ENCODE results near the gene SIRPB1.

Gene SIRPB1

GRCh38 chr20:1619861-1620444 lies at the start of gene SIRPB1:
Gene SIRPB1, minus strand, starts transcription at chr20:1620009. Its CDS starts 65 bp downstream, at chr20:1619944.
- Histone ChIP-seq H3K9me3 (ENCODE audit: insufficient read depth, low read depth, low read length) (peaks cover 6% of the 10 kb centered on the region), H3K9ac (ENCODE audit: low read depth, low read length) (no peak within 1 kb of the TSS), H3K27ac (ENCODE audit: low read length) (no peak within 1 kb of the TSS), H3K27me3 (ENCODE audit: insufficient read depth, low read length) (no peaks in the 10 kb centered on the region), H3K36me3 (ENCODE audit: insufficient read depth, low read depth, low read length) (no peaks in the 10 kb centered on the region), H3K4me1 (ENCODE audit: insufficient read depth, low read length) (no peaks in the 10 kb centered on the region; the same call in 1 of the 2 replicates), H3K4me3 (ENCODE audit: low read length) (no peak within 1 kb of the TSS)

- Histone ChIP-seq H3K4me1 (ENCODE audit: insufficient read depth, low read length) (no peaks in the 10 kb centered on the region), H3K9ac (ENCODE audit: low read depth, low read length) (no peak overlapping the region), H3K27ac (ENCODE audit: low read length) (no peak overlapping the region), H3K36me3 (ENCODE audit: insufficient read depth, low read depth, low read length) (no peaks in the 10 kb centered on the region), H3K27me3 (ENCODE audit: insufficient read depth, low read length) (no peaks in the 10 kb centered on the region; the same call in 1 of the 2 replicates), H3K9me3 (ENCODE audit: insufficient read depth, low read depth, low read length) (no peaks in the 10 kb centered on the region), H3K4me3 (ENCODE audit: low read length) (no peak overlapping the region)
Measured at GRCh38 chr20:1669304-1669703, 49.5 kb upstream of the SIRPB1 start.

- no peaks in the 10 kb centered on the region for H3K9me3 ChIP-seq (ENCODE audit: insufficient read depth, low read depth, low read length)
- no peak overlapping the region for H3K9ac ChIP-seq (ENCODE audit: low read depth, low read length)
- no peak overlapping the region for H3K27ac ChIP-seq (ENCODE audit: low read length)
- no peak overlapping the region for H3K4me3 ChIP-seq (ENCODE audit: low read length)
- H3K27me3 ChIP-seq (ENCODE audit: insufficient read depth, low read length): no peaks in the 10 kb centered on the region
- no peaks in the 10 kb centered on the region for H3K36me3 ChIP-seq (ENCODE audit: insufficient read depth, low read depth, low read length)
- no peaks in the 10 kb centered on the region for H3K4me1 ChIP-seq (ENCODE audit: insufficient read depth, low read length)
Measured at GRCh38 chr20:1667502-1668085, 47.8 kb upstream of the SIRPB1 start.

- H3K9ac ChIP-seq (ENCODE audit: low read depth, low read length): no peak overlapping the region
- no peaks in the 10 kb centered on the region for H3K4me1 ChIP-seq (ENCODE audit: insufficient read depth, low read length)
- no peak overlapping the region for H3K4me3 ChIP-seq (ENCODE audit: low read length)
- H3K27ac ChIP-seq (ENCODE audit: low read length): no peak overlapping the region
- H3K9me3 ChIP-seq (ENCODE audit: insufficient read depth, low read depth, low read length): no peaks in the 10 kb centered on the region
- H3K36me3 ChIP-seq (ENCODE audit: insufficient read depth, low read depth, low read length): no peaks in the 10 kb centered on the region
- H3K27me3 ChIP-seq (ENCODE audit: insufficient read depth, low read length): no peaks in the 10 kb centered on the region
Measured at GRCh38 chr20:1666802-1667201, 47.0 kb upstream of the SIRPB1 start.

- no peak overlapping the region for H3K9ac ChIP-seq (ENCODE audit: low read depth, low read length)
- H3K4me1 ChIP-seq (ENCODE audit: insufficient read depth, low read length): no peaks in the 10 kb centered on the region
- H3K4me3 ChIP-seq (ENCODE audit: low read length): no peak overlapping the region
- H3K9me3 ChIP-seq (ENCODE audit: insufficient read depth, low read depth, low read length): no peaks in the 10 kb centered on the region
- no peaks in the 10 kb centered on the region for H3K27me3 ChIP-seq (ENCODE audit: insufficient read depth, low read length)
- no peak overlapping the region for H3K27ac ChIP-seq (ENCODE audit: low read length)
- no peaks in the 10 kb centered on the region for H3K36me3 ChIP-seq (ENCODE audit: insufficient read depth, low read depth, low read length)
Measured at GRCh38 chr20:1665345-1665744, 45.5 kb upstream of the SIRPB1 start.

- H3K9ac ChIP-seq (ENCODE audit: low read depth, low read length): no peak overlapping the region
- no peaks in the 10 kb centered on the region for H3K4me1 ChIP-seq (ENCODE audit: insufficient read depth, low read length)
- H3K9me3 ChIP-seq (ENCODE audit: insufficient read depth, low read depth, low read length): no peaks in the 10 kb centered on the region
- no peaks in the 10 kb centered on the region for H3K36me3 ChIP-seq (ENCODE audit: insufficient read depth, low read depth, low read length)
- no peaks in the 10 kb centered on the region for H3K27me3 ChIP-seq (ENCODE audit: insufficient read depth, low read length)
- no peak overlapping the region for H3K4me3 ChIP-seq (ENCODE audit: low read length)
- no peak overlapping the region for H3K27ac ChIP-seq (ENCODE audit: low read length)
Measured at GRCh38 chr20:1664911-1665310, 45.1 kb upstream of the SIRPB1 start.

GRCh38 chr20:1663917-1664316 lies 44.1 kb upstream of the SIRPB1 start:
- no peaks in the 10 kb centered on the region for H3K27me3 ChIP-seq (ENCODE audit: insufficient read depth, low read length)
- H3K4me3 ChIP-seq (ENCODE audit: low read length): no peak overlapping the region
- H3K36me3 ChIP-seq (ENCODE audit: insufficient read depth, low read depth, low read length): no peaks in the 10 kb centered on the region
- no peak overlapping the region for H3K27ac ChIP-seq (ENCODE audit: low read length)
- no peaks in the 10 kb centered on the region for H3K9me3 ChIP-seq (ENCODE audit: insufficient read depth, low read depth, low read length)
- H3K9ac ChIP-seq (ENCODE audit: low read depth, low read length): no peak overlapping the region
- no peaks in the 10 kb centered on the region for H3K4me1 ChIP-seq (ENCODE audit: insufficient read depth, low read length)

- Histone ChIP-seq H3K36me3 (ENCODE audit: insufficient read depth, low read depth, low read length) (no peaks in the 10 kb centered on the region), H3K4me1 (ENCODE audit: insufficient read depth, low read length) (no peaks in the 10 kb centered on the region), H3K27me3 (ENCODE audit: insufficient read depth, low read length) (no peaks in the 10 kb centered on the region), H3K4me3 (ENCODE audit: low read length) (no peak overlapping the region), H3K9ac (ENCODE audit: low read depth, low read length) (no peak overlapping the region), H3K9me3 (ENCODE audit: insufficient read depth, low read depth, low read length) (no peaks in the 10 kb centered on the region), H3K27ac (ENCODE audit: low read length) (no peak overlapping the region)
Measured at GRCh38 chr20:1661542-1662299, 41.9 kb upstream of the SIRPB1 start.

GRCh38 chr20:1660246-1660645 lies 40.4 kb upstream of the SIRPB1 start:
- Histone ChIP-seq H3K36me3 (ENCODE audit: insufficient read depth, low read depth, low read length) (no peaks in the 10 kb centered on the region), H3K4me1 (ENCODE audit: insufficient read depth, low read length) (no peaks in the 10 kb centered on the region), H3K27me3 (ENCODE audit: insufficient read depth, low read length) (no peaks in the 10 kb centered on the region), H3K9me3 (ENCODE audit: insufficient read depth, low read depth, low read length) (no peaks in the 10 kb centered on the region), H3K9ac (ENCODE audit: low read depth, low read length) (no peak overlapping the region), H3K4me3 (ENCODE audit: low read length) (no peak overlapping the region), H3K27ac (ENCODE audit: low read length) (no peak overlapping the region)

GRCh38 chr20:1657556-1658334 lies 37.9 kb upstream of the SIRPB1 start, which contains the start of gene SIRPG:
Gene SIRPG, minus strand, starts transcription at chr20:1657779. Its CDS starts 65 bp downstream, at chr20:1657714.
- H3K9me3 ChIP-seq (ENCODE audit: insufficient read depth, low read depth, low read length): no peaks in the 10 kb centered on the region
- no peak within 1 kb of the TSS for H3K27ac ChIP-seq (ENCODE audit: low read length)
- H3K36me3 ChIP-seq (ENCODE audit: insufficient read depth, low read depth, low read length): no peaks in the 10 kb centered on the region
- H3K27me3 ChIP-seq (ENCODE audit: insufficient read depth, low read length): no peaks in the 10 kb centered on the region
- no peak within 1 kb of the TSS for H3K9ac ChIP-seq (ENCODE audit: low read depth, low read length)
- no peak within 1 kb of the TSS for H3K4me3 ChIP-seq (ENCODE audit: low read length)
- no peaks in the 10 kb centered on the region for H3K4me1 ChIP-seq (ENCODE audit: insufficient read depth, low read length)

GRCh38 chr20:1656844-1657243 lies 37.0 kb upstream of the SIRPB1 start:
- Histone ChIP-seq H3K36me3 (ENCODE audit: insufficient read depth, low read depth, low read length) (no peaks in the 10 kb centered on the region), H3K9ac (ENCODE audit: low read depth, low read length) (no peak overlapping the region), H3K9me3 (ENCODE audit: insufficient read depth, low read depth, low read length) (no peaks in the 10 kb centered on the region), H3K4me1 (ENCODE audit: insufficient read depth, low read length) (no peaks in the 10 kb centered on the region), H3K27ac (ENCODE audit: low read length) (no peak overlapping the region), H3K4me3 (ENCODE audit: low read length) (no peak overlapping the region), H3K27me3 (ENCODE audit: insufficient read depth, low read length) (no peaks in the 10 kb centered on the region)
